ENCODE measurements around the gene DTNA.

DTNA gene

GRCh38 chr18:34741401-34741800 lies 31.3 kb downstream of the DTNA start:
- H3K27ac ChIP-seq = no peak overlapping the region

GRCh38 chr18:34742891-34743341 lies 32.8 kb downstream of the DTNA start:
- Histone ChIP-seq H3K27me3 (ENCODE audit: insufficient read depth, low read depth) (no peaks in the 10 kb centered on the region), H2AFZ (ENCODE audit: low read depth) (no peak overlapping the region), H3K36me3 (ENCODE audit: insufficient read depth) (no peaks in the 10 kb centered on the region; the same call in 1 of the 2 replicates), H3K27ac (no peak overlapping the region), H3K9ac (no peak overlapping the region), H4K20me1 (ENCODE audit: insufficient read depth) (no peaks in the 10 kb centered on the region), H3K79me2 (ENCODE audit: insufficient read depth, low read depth) (no peaks in the 10 kb centered on the region), H3K4me1 (ENCODE audit: low read depth, poor library complexity, severe bottlenecking) (no peaks in the 10 kb centered on the region), H3K4me2 (no peak overlapping the region), H3K4me3 (IDR thresholded peaks at IDR 0.05; ENCODE audit: insufficient read depth, low read depth, low read length) (no peak overlapping the region)
- no peak for TF ChIP-seq CTCF (conservative IDR thresholded peaks at IDR 0.05; ENCODE audit: low read depth, low read length)

More at GRCh38 chr18:34741401-34741800, 31.3 kb downstream of the DTNA start:
- Histone ChIP-seq H4K20me1 (ENCODE audit: insufficient read depth) (no peaks in the 10 kb centered on the region), H3K27me3 (ENCODE audit: insufficient read depth, low read depth) (no peaks in the 10 kb centered on the region), H3K79me2 (ENCODE audit: insufficient read depth, low read depth) (no peaks in the 10 kb centered on the region), H3K4me2 (no peak overlapping the region), H2AFZ (ENCODE audit: low read depth) (no peak overlapping the region), H3K4me3 (IDR thresholded peaks at IDR 0.05; ENCODE audit: insufficient read depth, low read depth, low read length) (no peak overlapping the region), H3K9ac (no peak overlapping the region), H3K36me3 (ENCODE audit: insufficient read depth) (no peaks in the 10 kb centered on the region; the same call in 1 of the 2 replicates), H3K4me1 (ENCODE audit: low read depth, poor library complexity, severe bottlenecking) (no peaks in the 10 kb centered on the region)
- TF ChIP-seq CTCF (conservative IDR thresholded peaks at IDR 0.05; ENCODE audit: low read depth, low read length) = no peak

GRCh38 chr18:34744569-34744968 lies 34.5 kb downstream of the DTNA start:
- H2AFZ ChIP-seq (ENCODE audit: low read depth) = no peak overlapping the region
- TF ChIP-seq CTCF (conservative IDR thresholded peaks at IDR 0.05; ENCODE audit: low read depth, low read length) = no peak

GRCh38 chr18:34746614-34747013 lies 36.5 kb downstream of the DTNA start:
- no peak overlapping the region for H3K9ac ChIP-seq
- H3K79me2 ChIP-seq (ENCODE audit: insufficient read depth, low read depth) = no peaks in the 10 kb centered on the region
- no peak overlapping the region for H3K4me3 ChIP-seq (IDR thresholded peaks at IDR 0.05; ENCODE audit: insufficient read depth, low read depth, low read length)
- no peak overlapping the region for H3K4me2 ChIP-seq
- H3K4me1 ChIP-seq (ENCODE audit: low read depth, poor library complexity, severe bottlenecking) = no peaks in the 10 kb centered on the region
- TF ChIP-seq CTCF (conservative IDR thresholded peaks at IDR 0.05; ENCODE audit: low read depth, low read length) = no peak
- no peak overlapping the region for H2AFZ ChIP-seq (ENCODE audit: low read depth)
- no peak overlapping the region for H3K27ac ChIP-seq
- H3K27me3 ChIP-seq (ENCODE audit: insufficient read depth, low read depth) = no peaks in the 10 kb centered on the region
- no peaks in the 10 kb centered on the region; the same call in 1 of the 2 replicates for H3K36me3 ChIP-seq (ENCODE audit: insufficient read depth)
- H4K20me1 ChIP-seq (ENCODE audit: insufficient read depth) = no peaks in the 10 kb centered on the region

More at GRCh38 chr18:34744569-34744968, 34.5 kb downstream of the DTNA start:
- H3K27ac ChIP-seq = no peak overlapping the region
- no peak overlapping the region for H3K4me3 ChIP-seq (IDR thresholded peaks at IDR 0.05; ENCODE audit: insufficient read depth, low read depth, low read length)
- H3K9ac ChIP-seq = no peak overlapping the region
- no peaks in the 10 kb centered on the region for H3K4me1 ChIP-seq (ENCODE audit: low read depth, poor library complexity, severe bottlenecking)
- H3K4me2 ChIP-seq = no peak overlapping the region
- no peaks in the 10 kb centered on the region for H3K27me3 ChIP-seq (ENCODE audit: insufficient read depth, low read depth)
- H4K20me1 ChIP-seq (ENCODE audit: insufficient read depth) = no peaks in the 10 kb centered on the region
- no peaks in the 10 kb centered on the region; the same call in 1 of the 2 replicates for H3K36me3 ChIP-seq (ENCODE audit: insufficient read depth)
- H3K79me2 ChIP-seq (ENCODE audit: insufficient read depth, low read depth) = no peaks in the 10 kb centered on the region

All from KMS-11 (cell line).